Endothelial cell of umbilical vein (primary cell): ENCODE data around the gene CXCR4.

Experiments
- CTCF ChIP-seq, 2 donors: IDR thresholded peaks; 1 replicate in 1 of 2; 2 replicates in 1 of 2; pipeline ENCODE4 v1.5.1; 2011; ENCODE audit warnings: low read length in 2 of 2, mild to moderate bottlenecking in 2 of 2, moderate library complexity in 2 of 2, control low read depth in 1 of 2, inconsistent platforms in 1 of 2, low read depth in 1 of 2; ENCODE audit not compliant: insufficient read depth in 1 of 2; ENCODE audit errors: extremely low read depth in 1 of 2
- EZH2 ChIP-seq: IDR thresholded peaks from 2 replicates; pipeline ENCODE4 v1.6.1; 2012; ENCODE audit warnings: borderline replicate concordance, low read depth, mild to moderate bottlenecking, moderate library complexity, low read length, inconsistent platforms; ENCODE audit not compliant: severe bottlenecking
- JUN ChIP-seq: IDR thresholded peaks from 2 replicates; pipeline ENCODE4 v1.6.1; 2011; ENCODE audit warnings: borderline replicate concordance, low read depth; ENCODE audit not compliant: insufficient read length, insufficient read depth
- MAX ChIP-seq: IDR thresholded peaks from 2 replicates; pipeline ENCODE4 v1.6.1; 2011; ENCODE audit not compliant: insufficient read depth, insufficient read length
- MYC ChIP-seq: IDR thresholded peaks from one replicate; pipeline ENCODE4 v1.6.1; 2011; ENCODE audit warnings: mild to moderate bottlenecking, low read depth, low read length
- POLR2A ChIP-seq: IDR thresholded peaks from 2 replicates; pipeline ENCODE4 v1.6.1; 2012; ENCODE audit warnings: low read depth, mild to moderate bottlenecking, control low read depth, low read length
- POLR2AphosphoS5 ChIP-seq: IDR thresholded peaks from 2 replicates; pipeline ENCODE4 v1.6.1; 2012; ENCODE audit warnings: low read depth, mild to moderate bottlenecking, control low read depth, low read length, moderate library complexity; ENCODE audit not compliant: insufficient read depth

GRCh38 chr2:136080114-136080513 is 37.8 kb downstream of the CXCR4 start:
- TF ChIP-seq POLR2AphosphoS5 (no peak), CTCF (IDR thresholded peaks at IDR 0.05; ENCODE audit: extremely low read depth in 1 of 2, insufficient read depth in 1 of 2, low read depth in 1 of 2, low read length in 2 of 2) (no peak), POLR2A (no peak), EZH2 (no peak), MAX (no peak), MYC (no peak), JUN (no peak)
